BLaER1 treated with 17β-estradiol and CSF1 and Interleukin-3, amounts not matched to agents 10 nM and 100 nM (cell line): ENCODE data around the gene ST6GAL1.
"Not testable (repeated sequence)": the region's sequence is repeated elsewhere in the genome, so short reads cannot be mapped to it uniquely, and the experiment has no call there.

Experiments
- H3K27ac ChIP-seq, 11 experiments: shearing (Covaris generic); formaldehyde crosslinking; 2 replicates each; pipeline ENCODE4 v1.8.1; 2022
- H3K27me3 ChIP-seq, 11 experiments: shearing (Covaris generic); formaldehyde crosslinking; 2 replicates each; pipeline ENCODE4 v1.8.1; 2022
- H3K36me3 ChIP-seq, 11 experiments: shearing (Covaris generic); formaldehyde crosslinking; 2 replicates each; pipeline ENCODE4 v1.8.1; 2022
- H3K4me1 ChIP-seq, 10 experiments: shearing (Covaris generic); formaldehyde crosslinking; 2 replicates each; pipeline ENCODE4 v1.8.1; 2022
- H3K4me2 ChIP-seq, 11 experiments: shearing (Covaris generic); formaldehyde crosslinking; 2 replicates each; pipeline ENCODE4 v1.8.1; 2022
- H3K4me3 ChIP-seq, 10 experiments: shearing (Covaris generic); formaldehyde crosslinking; 2 replicates each; pipeline ENCODE4 v1.8.1; 2022
- H3K9ac ChIP-seq, 11 experiments: shearing (Covaris generic); formaldehyde crosslinking; 2 replicates each; pipeline ENCODE4 v1.8.1; 2022
- H3K9me3 ChIP-seq, 11 experiments: shearing (Covaris generic); formaldehyde crosslinking; replicated peaks in 1 of 11; 2 replicates each; pipeline ENCODE4 v1.8.1; 2022
- H4K20me1 ChIP-seq, 11 experiments: shearing (Covaris generic); formaldehyde crosslinking; 2 replicates each; pipeline ENCODE4 v1.8.1; 2022
- Cebpa-rat ChIP-seq, 11 experiments: shearing (Covaris generic); IDR thresholded peaks; 2 replicates each; pipeline ENCODE4 v1.8.1; 2022

ST6GAL1 gene

GRCh38 chr3:186890911-186891310, 39.4 kb upstream of the ST6GAL1 start:
- no peak for TF ChIP-seq Cebpa-rat (IDR thresholded peaks at IDR 0.05)
- H3K36me3 ChIP-seq: no peaks in the 10 kb centered on the region
- no peaks in the 10 kb centered on the region for H3K27me3 ChIP-seq
- H4K20me1 ChIP-seq: no peaks in the 10 kb centered on the region
- no peak overlapping the region for H3K4me2 ChIP-seq
- no peak overlapping the region for H3K27ac ChIP-seq
- peaks cover 0 to 6% (median 0%) of the 10 kb centered on the region in 10 experiments; a peak in 3 of 20 replicates for H3K4me1 ChIP-seq
- no peak overlapping the region for H3K9ac ChIP-seq
- H3K4me3 ChIP-seq: no peak overlapping the region
- H3K9me3 ChIP-seq: peaks cover 0 to 19% (median 9%) of the 10 kb centered on the region in 11 experiments; a peak in 10 of 22 replicates

GRCh38 chr3:186893071-186893470, 37.3 kb upstream of the ST6GAL1 start:
- H4K20me1 ChIP-seq, H3K4me2 ChIP-seq, H3K36me3 ChIP-seq, H3K27me3 ChIP-seq, H3K9ac ChIP-seq, H3K4me1 ChIP-seq, H3K27ac ChIP-seq, H3K4me3 ChIP-seq: not testable (repeated sequence)
- peaks cover 0 to 21% (median 12%) of the 10 kb centered on the region in 11 experiments; a peak in 10 of 22 replicates for H3K9me3 ChIP-seq

GRCh38 chr3:186895406-186895805, 34.9 kb upstream of the ST6GAL1 start:
- no peaks in the 10 kb centered on the region for H3K4me1 ChIP-seq
- H3K4me2 ChIP-seq: no peak overlapping the region
- TF ChIP-seq Cebpa-rat (IDR thresholded peaks at IDR 0.05): no peak
- peaks cover 0 to 21% (median 12%) of the 10 kb centered on the region in 11 experiments; a peak in 10 of 22 replicates for H3K9me3 ChIP-seq
- H3K27me3 ChIP-seq: no peaks in the 10 kb centered on the region
- H3K4me3 ChIP-seq: no peak overlapping the region
- no peak overlapping the region for H3K9ac ChIP-seq
- no peaks in the 10 kb centered on the region for H4K20me1 ChIP-seq
- no peak overlapping the region for H3K27ac ChIP-seq
- H3K36me3 ChIP-seq: no peaks in the 10 kb centered on the region

- no peak overlapping the region for H3K4me3 ChIP-seq
- peaks cover 0 to 21% (median 12%) of the 10 kb centered on the region in 11 experiments; a peak in 10 of 22 replicates for H3K9me3 ChIP-seq
- no peaks in the 10 kb centered on the region for H3K36me3 ChIP-seq
- TF ChIP-seq Cebpa-rat (IDR thresholded peaks at IDR 0.05): no peak
- H3K4me2 ChIP-seq: no peak overlapping the region
- H4K20me1 ChIP-seq: no peaks in the 10 kb centered on the region
- H3K9ac ChIP-seq: no peak overlapping the region
- peaks cover 0 to 4% (median 0%) of the 10 kb centered on the region in 10 experiments; a peak in 6 of 20 replicates for H3K4me1 ChIP-seq
- H3K27me3 ChIP-seq: no peaks in the 10 kb centered on the region
- H3K27ac ChIP-seq: no peak overlapping the region
Measured at GRCh38 chr3:186896006-186896405, 34.3 kb upstream of the ST6GAL1 start.

- Histone ChIP-seq H3K36me3 (no peaks in the 10 kb centered on the region), H3K27ac (no peak overlapping the region), H3K4me2 (no peak overlapping the region), H3K9ac (no peak overlapping the region), H4K20me1 (no peaks in the 10 kb centered on the region), H3K27me3 (no peaks in the 10 kb centered on the region), H3K4me3 (no peak overlapping the region), H3K9me3 (peaks cover 0 to 21% (median 12%) of the 10 kb centered on the region in 11 experiments; a peak in 10 of 22 replicates), H3K4me1 (peaks cover 0 to 11% (median 2%) of the 10 kb centered on the region in 10 experiments; a peak in 7 of 20 replicates)
- TF ChIP-seq Cebpa-rat (IDR thresholded peaks at IDR 0.05): no peak
Measured at GRCh38 chr3:186896875-186897274, 33.5 kb upstream of the ST6GAL1 start.

GRCh38 chr3:186901135-186901734, 29.1 kb upstream of the ST6GAL1 start:
- TF ChIP-seq Cebpa-rat (IDR thresholded peaks at IDR 0.05): no peak
- Histone ChIP-seq H3K4me1 (peaks cover 0 to 11% (median 2%) of the 10 kb centered on the region in 10 experiments; a peak in 7 of 20 replicates), H3K27me3 (no peaks in the 10 kb centered on the region), H3K27ac (peak overlapping the region in 1 of 11 experiments; percentile 20; a peak in 1 of 22 replicates), H4K20me1 (no peaks in the 10 kb centered on the region), H3K4me3 (no peak overlapping the region), H3K9me3 (peaks cover 0 to 24% (median 4%) of the 10 kb centered on the region in 11 experiments; a peak in 14 of 22 replicates), H3K9ac (no peak overlapping the region), H3K4me2 (peak overlapping the region in 3 of 11 experiments; percentile 25 to 65 (median 27); a peak in 6 of 22 replicates), H3K36me3 (no peaks in the 10 kb centered on the region)

- H3K4me2 ChIP-seq: no peak overlapping the region
- no peaks in the 10 kb centered on the region for H3K27me3 ChIP-seq
- TF ChIP-seq Cebpa-rat (IDR thresholded peaks at IDR 0.05): no peak
- H3K27ac ChIP-seq: no peak overlapping the region
- H3K4me3 ChIP-seq: no peak overlapping the region
- H3K4me1 ChIP-seq: peaks cover 0 to 11% (median 2%) of the 10 kb centered on the region in 10 experiments; a peak in 7 of 20 replicates
- H4K20me1 ChIP-seq: no peaks in the 10 kb centered on the region
- H3K9me3 ChIP-seq: peaks cover 0 to 20% (median 4%) of the 10 kb centered on the region in 11 experiments; a peak in 12 of 22 replicates
- no peaks in the 10 kb centered on the region for H3K36me3 ChIP-seq
- H3K9ac ChIP-seq: no peak overlapping the region
Measured at GRCh38 chr3:186902154-186902553, 28.2 kb upstream of the ST6GAL1 start.

- H3K4me1 ChIP-seq: peaks cover 0 to 11% (median 2%) of the 10 kb centered on the region in 10 experiments; a peak in 7 of 20 replicates
- no peak for TF ChIP-seq Cebpa-rat (IDR thresholded peaks at IDR 0.05)
- no peaks in the 10 kb centered on the region for H3K27me3 ChIP-seq
- no peaks in the 10 kb centered on the region for H3K36me3 ChIP-seq
- no peak overlapping the region for H3K4me3 ChIP-seq
- H3K4me2 ChIP-seq: no peak overlapping the region
- H4K20me1 ChIP-seq: no peaks in the 10 kb centered on the region
- no peak overlapping the region for H3K27ac ChIP-seq
- H3K9ac ChIP-seq: no peak overlapping the region
- H3K9me3 ChIP-seq: peaks cover 0 to 20% (median 4%) of the 10 kb centered on the region in 11 experiments; a peak in 12 of 22 replicates
Measured at GRCh38 chr3:186902713-186903112, 27.6 kb upstream of the ST6GAL1 start.

- not testable (repeated sequence) for H3K27me3 ChIP-seq, H3K4me3 ChIP-seq
- H3K4me1 ChIP-seq: peaks cover 1 to 13% (median 5%) of the 10 kb centered on the region in 10 experiments
Measured at GRCh38 chr3:186903676-186904075, 26.6 kb upstream of the ST6GAL1 start.

GRCh38 chr3:186907075-186907474, 23.3 kb upstream of the ST6GAL1 start:
- not testable (repeated sequence) for H4K20me1 ChIP-seq, H3K9ac ChIP-seq, H3K27ac ChIP-seq, H3K4me2 ChIP-seq, H3K27me3 ChIP-seq, H3K36me3 ChIP-seq, H3K4me3 ChIP-seq
- peaks cover 0 to 20% (median 4%) of the 10 kb centered on the region in 11 experiments; a peak in 13 of 22 replicates for H3K9me3 ChIP-seq
- H3K4me1 ChIP-seq: peaks cover 12 to 15% (median 13%) of the 10 kb centered on the region in 10 experiments

More at GRCh38 chr3:186903676-186904075, 26.6 kb upstream of the ST6GAL1 start:
- H3K27ac ChIP-seq, H4K20me1 ChIP-seq, H3K36me3 ChIP-seq, H3K4me2 ChIP-seq, H3K9ac ChIP-seq: not testable (repeated sequence)
- H3K9me3 ChIP-seq: peaks cover 0 to 20% (median 4%) of the 10 kb centered on the region in 11 experiments; a peak in 12 of 22 replicates
